H1 (cell line): ENCODE results near the gene ARHGEF39. TPM values are rescaled to one million over a fixed set of nuclear protein-coding genes. Genes with fewer than 3 reads are reported as not detected.

Experiments
- CTCF ChIA-PET: fragments of 300-600 bp; sonication (Branson Sonifier 250); formaldehyde crosslinking; loops from one replicate; lab custom pipeline; 2021; ENCODE audit not compliant: partially characterized antibody; lab: Charles Lee
- POLR2A ChIA-PET: fragments of 300-600 bp; sonication (Branson Sonifier 250); formaldehyde crosslinking; loops from one replicate; lab custom pipeline; 2021; ENCODE audit warnings: inconsistent platforms; ENCODE audit not compliant: partially characterized antibody; lab: Charles Lee
- DNase-seq, 2 experiments: peaks; one replicate each; pipeline versions ENCODE4 v3.0.0 to v3.0.0-alpha.2; 2010 to 2022; ENCODE audit warnings: low spot score in 2 of 2, low read depth in 1 of 2, mixed read lengths in 1 of 2
- FAIRE-seq: peaks from 2 replicates; lab custom pipeline; 2011; peaks lifted over from hg19 to GRCh38; lab: Jason Lieb, UNC
- H2AFZ ChIP-seq: 2 replicates; pipeline ENCODE4 v1.8.1; 2012; ENCODE audit warnings: low read length, inconsistent platforms
- H2AK5ac ChIP-seq: 2 replicates; pipeline ENCODE4 v1.6.1; 2013; ENCODE audit warnings: low read depth, low read length
- H2BK120ac ChIP-seq: replicated peaks from 2 replicates; pipeline ENCODE3; 2013; ENCODE audit warnings: low read depth, low read length, inconsistent platforms
- H2BK12ac ChIP-seq: 2 replicates; pipeline ENCODE4 v1.6.1; 2013; ENCODE audit warnings: low read depth, low read length
- H2BK15ac ChIP-seq: 2 replicates; pipeline ENCODE4 v1.6.1; 2013; ENCODE audit warnings: low read length
- H2BK20ac ChIP-seq: 2 replicates; pipeline ENCODE4 v1.6.1; 2013; ENCODE audit warnings: low read length
- H2BK5ac ChIP-seq: 2 replicates; pipeline ENCODE4 v1.6.1; 2013; ENCODE audit warnings: low read depth, low read length
- H3K14ac ChIP-seq: 2 replicates; pipeline ENCODE4 v1.6.1; 2013; ENCODE audit warnings: inconsistent platforms; ENCODE audit not compliant: insufficient read length
- H3K18ac ChIP-seq: 2 replicates; pipeline ENCODE4 v1.6.1; 2013; ENCODE audit warnings: low read length; ENCODE audit errors: extremely low read depth
- H3K23ac ChIP-seq: 2 replicates; pipeline ENCODE4 v1.6.1; 2013; ENCODE audit warnings: inconsistent platforms; ENCODE audit not compliant: insufficient read length
- H3K23me2 ChIP-seq: 2 replicates; pipeline ENCODE4 v1.6.1; 2013; ENCODE audit warnings: low read depth, low read length
- H3K27ac ChIP-seq: 2 replicates; pipeline ENCODE4 v1.6.1; 2011; ENCODE audit warnings: low read depth, low read length, inconsistent platforms
- H3K27me3 ChIP-seq, 4 experiments: replicated peaks in 1 of 4; 1 replicate in 1 of 4; 2 replicates in 3 of 4; pipeline versions ENCODE4 v1.6.1 to v1.8.1; 2011 to 2013; ENCODE audit warnings: low read length in 3 of 4, mild to moderate bottlenecking in 3 of 4, inconsistent platforms in 2 of 4, mixed read lengths in 2 of 4, moderate library complexity in 1 of 4; ENCODE audit not compliant: control insufficient read depth in 3 of 4, insufficient read depth in 3 of 4; ENCODE audit errors: extremely low read depth in 1 of 4
- H3K36me3 ChIP-seq, 4 experiments: 2 replicates each; pipeline versions ENCODE4 v1.6.1 to v1.8.1; 2011 to 2013; ENCODE audit warnings: mild to moderate bottlenecking in 4 of 4, low read length in 3 of 4, moderate library complexity in 2 of 4, control low read depth in 1 of 4, inconsistent platforms in 1 of 4; ENCODE audit not compliant: insufficient read depth in 4 of 4, control insufficient read depth in 2 of 4
- H3K4ac ChIP-seq: replicated peaks from 2 replicates; pipeline ENCODE3; 2013; ENCODE audit warnings: low read length, low read depth, mixed read lengths, inconsistent platforms; ENCODE audit not compliant: insufficient read length
- H3K4me1 ChIP-seq, 4 experiments: replicated peaks in 1 of 4; 1 replicate in 1 of 4; 2 replicates in 3 of 4; pipeline versions ENCODE4 v1.6.1 to v1.8.1; 2011 to 2013; ENCODE audit warnings: low read length in 3 of 4, inconsistent platforms in 2 of 4, mixed read lengths in 1 of 4; ENCODE audit not compliant: insufficient read depth in 4 of 4, control insufficient read depth in 3 of 4
- H3K4me2 ChIP-seq, 2 experiments: 2 replicates each; pipeline versions ENCODE4 v1.6.1 to v1.8.1; 2011 to 2013; ENCODE audit warnings: low read depth in 2 of 2, low read length in 2 of 2, control low read depth in 1 of 2, inconsistent platforms in 1 of 2, mild to moderate bottlenecking in 1 of 2; ENCODE audit not compliant: insufficient read depth in 1 of 2
- H3K4me3 ChIP-seq, 4 experiments: fragments of 200-600, 300-600 bp in 1 of 4; sonication (generic), shearing (Covaris generic), sonication (Bioruptor Twin) in 1 of 4; 2 replicates each; pipeline versions ENCODE4 v1.5.1 to v1.8.1; 2011 to 2016; ENCODE audit warnings: low read length in 4 of 4, low read depth in 3 of 4, control low read depth in 2 of 4, inconsistent platforms in 2 of 4, mild to moderate bottlenecking in 2 of 4, mixed read lengths in 1 of 4, moderate library complexity in 1 of 4; ENCODE audit not compliant: insufficient read depth in 2 of 4; ENCODE audit errors: extremely low read depth in 1 of 4
- H3K56ac ChIP-seq: replicated peaks from 2 replicates; pipeline ENCODE3; 2013; ENCODE audit warnings: low read depth, mild to moderate bottlenecking, mixed read lengths, low read length, inconsistent platforms; ENCODE audit not compliant: insufficient read length
- H3K79me1 ChIP-seq: 2 replicates; pipeline ENCODE4 v1.6.1; 2013; ENCODE audit warnings: low read depth, low read length, control low read depth
- H3K79me2 ChIP-seq, 2 experiments: 2 replicates each; pipeline versions ENCODE4 v1.6.1 to v1.8.1; 2012 to 2013; ENCODE audit warnings: low read length in 2 of 2, mild to moderate bottlenecking in 2 of 2, inconsistent platforms in 1 of 2; ENCODE audit not compliant: insufficient read depth in 2 of 2, control insufficient read depth in 1 of 2
- H3K9ac ChIP-seq, 4 experiments: replicated peaks in 1 of 4; 1 replicate in 1 of 4; 2 replicates in 3 of 4; pipeline versions ENCODE4 v1.6.1 to v1.8.1; 2011 to 2013; ENCODE audit warnings: low read depth in 3 of 4, low read length in 3 of 4, control low read depth in 2 of 4, mild to moderate bottlenecking in 2 of 4, moderate library complexity in 2 of 4, inconsistent platforms in 1 of 4; ENCODE audit errors: extremely low read depth in 1 of 4
- H3K9me3 ChIP-seq, 2 experiments: 2 replicates each; pipeline versions ENCODE4 v1.6.1 to v1.8.1; 2012 to 2013; ENCODE audit warnings: mild to moderate bottlenecking in 2 of 2, moderate library complexity in 2 of 2, control low read depth in 1 of 2, inconsistent platforms in 1 of 2, low read depth in 1 of 2, low read length in 1 of 2, mixed read lengths in 1 of 2; ENCODE audit not compliant: insufficient read depth in 2 of 2
- H4K20me1 ChIP-seq, 2 experiments: replicated peaks in 1 of 2; 2 replicates each; pipeline versions ENCODE3 to v1.8.1; 2011 to 2013; ENCODE audit warnings: inconsistent platforms in 2 of 2, low read length in 2 of 2, mild to moderate bottlenecking in 1 of 2; ENCODE audit not compliant: insufficient read depth in 2 of 2, control insufficient read depth in 1 of 2
- H4K5ac ChIP-seq: 2 replicates; pipeline ENCODE4 v1.6.1; 2013; ENCODE audit warnings: low read length, low read depth, mixed read lengths, inconsistent platforms; ENCODE audit not compliant: insufficient read length
- H4K8ac ChIP-seq: 2 replicates; pipeline ENCODE4 v1.8.0; 2013; ENCODE audit warnings: mild to moderate bottlenecking, moderate library complexity, low read length, inconsistent platforms; ENCODE audit not compliant: insufficient read depth; ENCODE audit errors: extremely low read depth
- H4K91ac ChIP-seq: replicated peaks from 2 replicates; pipeline ENCODE3; 2013; ENCODE audit warnings: low read length, mixed read lengths, inconsistent platforms; ENCODE audit not compliant: insufficient read length
- EZH2 ChIP-seq: fragments of 200-600 bp; sonication (generic); IDR thresholded peaks from 2 replicates; pipeline ENCODE4 v1.7.1; 2012; ENCODE audit warnings: low read depth, mild to moderate bottlenecking, moderate library complexity, low read length, inconsistent platforms; ENCODE audit not compliant: severe bottlenecking
- SIX5 ChIP-seq: IDR thresholded peaks from 2 replicates; pipeline ENCODE4 v1.6.1; 2011; ENCODE audit warnings: mild to moderate bottlenecking, low read depth, low read length
- SP1 ChIP-seq: IDR thresholded peaks from 2 replicates; pipeline ENCODE4 v1.6.1; 2011; ENCODE audit warnings: low read depth, low read length
- WGBS, 2 experiments: shearing (Covaris generic) in 1 of 2; methylation state at CpG; one replicate each; pipeline versions ENCODE4 v1.1.6 to v1.1.7; 2013 to 2015; ENCODE audit warnings: low lambda C conversion rate in 2 of 2, mixed read lengths in 2 of 2, inconsistent platforms in 1 of 2, low coverage in 1 of 2, missing lambda C conversion rate in 1 of 2; ENCODE audit not compliant: insufficient replicate concordance in 2 of 2, insufficient coverage in 1 of 2, insufficient read length in 1 of 2; ENCODE audit errors: extremely low coverage in 1 of 2, missing lambda C conversion rate in 1 of 2; 5-methylcytosine and 5-hydroxymethylcytosine counted together
- polyA plus RNA-seq, 7 experiments: library from polyadenylated mRNA; depleted of rRNA in 3 of 7; stranded (reverse) in 5 of 7; unstranded in 2 of 7; fragments of >200 nt in 5 of 7; fragments of 200-250 nt in 2 of 7; gene quantifications; 1 replicate in 5 of 7; 2 replicates in 1 of 7; 4 replicates in 1 of 7; pipeline versions ENCODE4 v1.2.1 to v1.2.3, GENCODE V29; 2011 to 2013; ENCODE audit warnings: missing spikeins in 2 of 7, mixed read lengths in 2 of 7
- total RNA-seq: library from RNA; stranded (reverse); fragmentation: NEBNext Ultra II Directional; extraction: Animal tissue kit (Norgen Biotek cat#: 25700); gene quantifications from 2 replicates; pipeline ENCODE4 v1.2.1, GENCODE V29; 2021
- TF ChIP-seq, protein P1 (sequence below): IDR thresholded peaks from 2 replicates; pipeline ENCODE4 v1.6.1; 2012; ENCODE audit warnings: inconsistent platforms
- TF ChIP-seq, protein P2 (sequence below): IDR thresholded peaks from 2 replicates; pipeline ENCODE4 v1.6.1; 2012; ENCODE audit warnings: inconsistent platforms
- TF ChIP-seq, protein P3 (sequence below), 3 experiments: IDR thresholded peaks; 1 replicate in 2 of 3; 2 replicates in 1 of 3; pipeline versions ENCODE4 v1.5.1 to v1.6.1; 2011; ENCODE audit warnings: low read length in 3 of 3, mild to moderate bottlenecking in 3 of 3, inconsistent platforms in 2 of 3, low read depth in 1 of 3, moderate library complexity in 1 of 3; ENCODE audit not compliant: insufficient read depth in 1 of 3; ENCODE audit errors: control extremely low read depth in 1 of 3
- TF ChIP-seq, protein P4 (sequence below): IDR thresholded peaks from 2 replicates; pipeline ENCODE4 v1.6.1; 2011; ENCODE audit warnings: low read length, improper control_type of control experiment

ARHGEF39 gene
- total and polyA plus RNA-seq, 2 of the 8 experiments (the other 6 are each of a cell fraction or from before 2014, with no cell fraction given) = 18.6 to 18.7 TPM

DNA sequence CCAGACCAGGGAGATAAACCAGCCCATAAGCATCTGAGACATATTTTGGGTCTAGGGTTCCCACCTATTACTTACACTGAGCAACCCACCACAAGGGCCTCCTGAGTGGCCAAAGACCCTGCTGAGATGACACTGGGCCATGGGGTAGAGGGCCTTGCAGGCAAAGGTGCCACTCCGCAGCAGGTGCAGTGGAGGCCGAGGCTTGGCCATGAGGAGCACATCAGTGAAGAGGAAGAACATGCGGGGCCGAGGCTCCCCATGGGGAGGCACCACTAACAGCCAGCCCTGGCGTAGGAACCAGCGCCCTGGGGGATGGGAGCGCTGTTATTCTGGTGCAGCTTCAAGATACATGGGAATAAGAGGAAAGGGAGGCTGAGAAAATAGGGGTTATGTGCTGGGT, 2.6 kb downstream of the ARHGEF39 start:
- no peak overlapping the region for H3K4me2 ChIP-seq
- H2AK5ac ChIP-seq = no peak overlapping the region
- no peak for DNase-seq
- ChIA-PET CTCF (interaction anchor here (0.6 to 15.9 kb wide), 17 partner anchors 10 to 206 kb away, joined by 3 to 347 read pairs (median 15); partner anchors contain the start of genes CA9, CREB3, GBA2 and RGP1), POLR2A (interaction anchor here (1.2 to 7.9 kb wide), 3 partner anchors 17 to 30 kb away, joined by 3 to 84 read pairs (median 55); partner anchors contain the start of gene TPM2)
- no peak overlapping the region for H2BK15ac ChIP-seq
- no peak overlapping the region for H2BK5ac ChIP-seq
- H3K27me3 ChIP-seq = no peaks in the 10 kb centered on the region
- FAIRE-seq = no peak
- H3K23me2 ChIP-seq = peaks cover 9% of the 10 kb centered on the region
- H2BK120ac ChIP-seq = no peak overlapping the region
- no peak overlapping the region for H2BK20ac ChIP-seq
- no peaks in the 10 kb centered on the region; a peak in 1 of 4 replicates for H3K79me2 ChIP-seq
- H3K23ac ChIP-seq = no peak overlapping the region
- H3K79me1 ChIP-seq = peaks cover 2% of the 10 kb centered on the region; the same call in 1 of the 2 replicates
- no peak overlapping the region for H4K8ac ChIP-seq
- H2AFZ ChIP-seq = no peak overlapping the region
- no peak overlapping the region for H3K4ac ChIP-seq
- H3K4me3 ChIP-seq = no peak overlapping the region
- no peaks in the 10 kb centered on the region for H3K9me3 ChIP-seq
- H3K56ac ChIP-seq = no peak overlapping the region
- H2BK12ac ChIP-seq = no peak overlapping the region
- H4K91ac ChIP-seq = no peak overlapping the region
- peaks cover 0 to 5% (median 1%) of the 10 kb centered on the region in 4 experiments; a peak in 6 of 7 replicates for H3K4me1 ChIP-seq
- H3K14ac ChIP-seq = no peak overlapping the region
- H4K5ac ChIP-seq = no peak overlapping the region
- H4K20me1 ChIP-seq = peaks cover 2 to 6% of the 10 kb centered on the region in 2 experiments
- H3K18ac ChIP-seq = no peak overlapping the region
- no peak overlapping the region for H3K9ac ChIP-seq
- peaks cover 6 to 32% (median 13%) of the 10 kb centered on the region in 4 experiments for H3K36me3 ChIP-seq
- WGBS, 2 experiments = 88% methylated on average over 7 of the region's 7 CpGs; no CpG with 5 or more reads in 1 of the 2 experiments
- H3K27ac ChIP-seq = no peak overlapping the region
- TF ChIP-seq, protein P1, sequence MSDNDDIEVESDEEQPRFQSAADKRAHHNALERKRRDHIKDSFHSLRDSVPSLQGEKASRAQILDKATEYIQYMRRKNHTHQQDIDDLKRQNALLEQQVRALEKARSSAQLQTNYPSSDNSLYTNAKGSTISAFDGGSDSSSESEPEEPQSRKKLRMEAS = no peak
- TF ChIP-seq EZH2 = no peak
- TF ChIP-seq, protein P2, sequence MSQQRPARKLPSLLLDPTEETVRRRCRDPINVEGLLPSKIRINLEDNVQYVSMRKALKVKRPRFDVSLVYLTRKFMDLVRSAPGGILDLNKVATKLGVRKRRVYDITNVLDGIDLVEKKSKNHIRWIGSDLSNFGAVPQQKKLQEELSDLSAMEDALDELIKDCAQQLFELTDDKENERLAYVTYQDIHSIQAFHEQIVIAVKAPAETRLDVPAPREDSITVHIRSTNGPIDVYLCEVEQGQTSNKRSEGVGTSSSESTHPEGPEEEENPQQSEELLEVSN = no peak
- TF ChIP-seq SIX5 = no peak
- TF ChIP-seq, protein P3, sequence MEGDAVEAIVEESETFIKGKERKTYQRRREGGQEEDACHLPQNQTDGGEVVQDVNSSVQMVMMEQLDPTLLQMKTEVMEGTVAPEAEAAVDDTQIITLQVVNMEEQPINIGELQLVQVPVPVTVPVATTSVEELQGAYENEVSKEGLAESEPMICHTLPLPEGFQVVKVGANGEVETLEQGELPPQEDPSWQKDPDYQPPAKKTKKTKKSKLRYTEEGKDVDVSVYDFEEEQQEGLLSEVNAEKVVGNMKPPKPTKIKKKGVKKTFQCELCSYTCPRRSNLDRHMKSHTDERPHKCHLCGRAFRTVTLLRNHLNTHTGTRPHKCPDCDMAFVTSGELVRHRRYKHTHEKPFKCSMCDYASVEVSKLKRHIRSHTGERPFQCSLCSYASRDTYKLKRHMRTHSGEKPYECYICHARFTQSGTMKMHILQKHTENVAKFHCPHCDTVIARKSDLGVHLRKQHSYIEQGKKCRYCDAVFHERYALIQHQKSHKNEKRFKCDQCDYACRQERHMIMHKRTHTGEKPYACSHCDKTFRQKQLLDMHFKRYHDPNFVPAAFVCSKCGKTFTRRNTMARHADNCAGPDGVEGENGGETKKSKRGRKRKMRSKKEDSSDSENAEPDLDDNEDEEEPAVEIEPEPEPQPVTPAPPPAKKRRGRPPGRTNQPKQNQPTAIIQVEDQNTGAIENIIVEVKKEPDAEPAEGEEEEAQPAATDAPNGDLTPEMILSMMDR (IDR thresholded peaks at IDR 0.05; ENCODE audit: control extremely low read depth in 1 of 3, insufficient read depth in 1 of 3, low read depth in 1 of 3, low read length in 3 of 3) = no peak
- TF ChIP-seq, protein P4, sequence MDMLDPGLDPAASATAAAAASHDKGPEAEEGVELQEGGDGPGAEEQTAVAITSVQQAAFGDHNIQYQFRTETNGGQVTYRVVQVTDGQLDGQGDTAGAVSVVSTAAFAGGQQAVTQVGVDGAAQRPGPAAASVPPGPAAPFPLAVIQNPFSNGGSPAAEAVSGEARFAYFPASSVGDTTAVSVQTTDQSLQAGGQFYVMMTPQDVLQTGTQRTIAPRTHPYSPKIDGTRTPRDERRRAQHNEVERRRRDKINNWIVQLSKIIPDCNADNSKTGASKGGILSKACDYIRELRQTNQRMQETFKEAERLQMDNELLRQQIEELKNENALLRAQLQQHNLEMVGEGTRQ = no peak
- no peak for TF ChIP-seq SP1
